CD14-positive monocyte (primary cell): Measurements from ENCODE around the gene ZNF343. TPM values are rescaled to one million over a fixed set of nuclear protein-coding genes. Genes with fewer than 3 reads are reported as not detected.

Experiments used
- DNase-seq, 3 donors: peaks; one replicate each; pipeline ENCODE4 v3.0.0-alpha.2; 2011 to 2022
- H2AFZ ChIP-seq: 2 replicates; pipeline ENCODE4 v1.6.0; 2012; ENCODE audit warnings: mild to moderate bottlenecking, low read depth, low read length, inconsistent platforms; ENCODE audit not compliant: insufficient read depth, poor library complexity, severe bottlenecking
- H3K27ac ChIP-seq, 2 donors: 1 replicate in 1 of 2; 2 replicates in 1 of 2; pipeline ENCODE4 v1.5.1; 2012 to 2013; ENCODE audit warnings: low read length in 2 of 2, control low read depth in 1 of 2, inconsistent platforms in 1 of 2, low read depth in 1 of 2, mild to moderate bottlenecking in 1 of 2
- H3K27me3 ChIP-seq, 2 donors: one replicate each; pipeline versions ENCODE4 v1.6.0 to v1.6.1; 2011 to 2013; ENCODE audit warnings: low read length in 2 of 2; ENCODE audit not compliant: control insufficient read depth in 2 of 2, insufficient read depth in 2 of 2
- H3K36me3 ChIP-seq, 2 donors: replicated peaks in 1 of 2; 1 replicate in 1 of 2; 2 replicates in 1 of 2; pipeline versions ENCODE4 v1.5.1 to v1.6.1; 2012 to 2013; ENCODE audit warnings: low read length in 2 of 2, control low read depth in 1 of 2, inconsistent platforms in 1 of 2, mild to moderate bottlenecking in 1 of 2; ENCODE audit not compliant: insufficient read depth in 2 of 2, control insufficient read depth in 1 of 2
- H3K4me1 ChIP-seq, 2 donors: 1 replicate in 1 of 2; 2 replicates in 1 of 2; pipeline versions ENCODE4 v1.5.1 to v1.6.1; 2012 to 2013; ENCODE audit warnings: low read length in 2 of 2, control low read depth in 1 of 2, inconsistent platforms in 1 of 2, mild to moderate bottlenecking in 1 of 2, moderate library complexity in 1 of 2; ENCODE audit not compliant: insufficient read depth in 2 of 2, control insufficient read depth in 1 of 2
- H3K4me2 ChIP-seq: replicated peaks from 2 replicates; pipeline ENCODE3; 2012; ENCODE audit warnings: low read length, moderate library complexity, mild to moderate bottlenecking; ENCODE audit not compliant: poor library complexity, severe bottlenecking; ENCODE audit errors: extremely low read depth
- H3K4me3 ChIP-seq, 3 experiments: fragments of 200-600 bp in 1 of 3; sonication (generic) in 1 of 3; replicated peaks in 1 of 3; 1 replicate in 2 of 3; 2 replicates in 1 of 3; pipeline ENCODE4 v1.5.1; 2011 to 2013; ENCODE audit warnings: low read length in 3 of 3, mild to moderate bottlenecking in 3 of 3, control low read depth in 2 of 3, low read depth in 2 of 3, inconsistent platforms in 1 of 3, moderate library complexity in 1 of 3
- H3K79me2 ChIP-seq: 2 replicates; pipeline ENCODE4 v1.6.0; 2012; ENCODE audit warnings: mild to moderate bottlenecking, control low read depth, inconsistent platforms, low read length, moderate library complexity; ENCODE audit not compliant: insufficient read depth
- H3K9ac ChIP-seq: 2 replicates; pipeline ENCODE4 v1.6.0; 2017; ENCODE audit warnings: low read length, mild to moderate bottlenecking; ENCODE audit not compliant: insufficient read depth, poor library complexity, severe bottlenecking
- H3K9me3 ChIP-seq, 2 donors: replicated peaks in 1 of 2; 1 replicate in 1 of 2; 2 replicates in 1 of 2; pipeline versions ENCODE4 v1.5.1 to v1.6.1; 2012 to 2013; ENCODE audit warnings: low read length in 2 of 2, control low read depth in 1 of 2; ENCODE audit not compliant: control insufficient read depth in 1 of 2, insufficient read depth in 1 of 2
- H4K20me1 ChIP-seq: 2 replicates; pipeline ENCODE4 v1.6.0; 2012; ENCODE audit warnings: mild to moderate bottlenecking, low read length, control low read depth, moderate library complexity; ENCODE audit not compliant: insufficient read depth
- H3K27ac Mint-ChIP-seq, 7 donors: one replicate each; pipeline ENCODE4 v1.8.0; 2020; ENCODE audit warnings: mild to moderate bottlenecking in 7 of 7, mixed read lengths in 7 of 7, moderate library complexity in 6 of 7, inconsistent platforms in 2 of 7
- H3K27me3 Mint-ChIP-seq, 3 donors: one replicate each; pipeline ENCODE4 v1.8.0; 2021 to 2022; ENCODE audit warnings: low read depth in 3 of 3, mild to moderate bottlenecking in 3 of 3, mixed read lengths in 3 of 3, moderate library complexity in 3 of 3, inconsistent platforms in 1 of 3
- H3K36me3 Mint-ChIP-seq, 2 donors: one replicate each; pipeline ENCODE4 v1.8.0; 2020; ENCODE audit warnings: mixed read lengths in 2 of 2, inconsistent platforms in 1 of 2, mild to moderate bottlenecking in 1 of 2
- H3K4me1 Mint-ChIP-seq: one replicate; pipeline ENCODE4 v1.8.0; 2020; ENCODE audit warnings: mild to moderate bottlenecking, mixed read lengths
- H3K4me3 Mint-ChIP-seq, 2 donors: one replicate each; pipeline ENCODE4 v1.8.0; 2020; ENCODE audit warnings: mild to moderate bottlenecking in 2 of 2, mixed read lengths in 2 of 2, moderate library complexity in 1 of 2
- H3K9me3 Mint-ChIP-seq, 7 donors: one replicate each; pipeline ENCODE4 v1.8.0; 2020 to 2022; ENCODE audit warnings: mixed read lengths in 7 of 7, mild to moderate bottlenecking in 6 of 7, moderate library complexity in 6 of 7, inconsistent platforms in 2 of 7
- CTCF ChIP-seq: fragments of 200-600 bp; IDR thresholded peaks from one replicate; pipeline ENCODE4 v1.8.0; 2022; ENCODE audit warnings: antibody characterized with exemption, mild to moderate bottlenecking
- WGBS: methylation state at CpG from one replicate; pipeline ENCODE4 v1.1.5; 2013; ENCODE audit warnings: missing lambda C conversion rate; ENCODE audit not compliant: insufficient coverage; 5-methylcytosine and 5-hydroxymethylcytosine counted together
- intact Hi-C, 2 donors: fragments of 100-400 bp; cut with micrococcal nuclease; formaldehyde crosslinking; loops; one replicate each; pipeline versions ENCODE4 v1.15.0 to v1.15.1; 2023
- polyA plus RNA-seq, 3 donors: library from polyadenylated mRNA; depleted of rRNA in 1 of 3; unstranded in 2 of 3; stranded (reverse) in 1 of 3; fragments of 300-500 nt in 2 of 3; fragments of >200 nt in 1 of 3; fragmentation: Illumina TruSeq in 2 of 3; gene quantifications; 1 replicate in 2 of 3; 2 replicates in 1 of 3; pipeline ENCODE4 v1.2.3, GENCODE V29; 2012 to 2021

ZNF343 gene
- polyA plus RNA-seq, 3 donors = 1.3 to 6.7 (median 1.3) TPM

DNA sequence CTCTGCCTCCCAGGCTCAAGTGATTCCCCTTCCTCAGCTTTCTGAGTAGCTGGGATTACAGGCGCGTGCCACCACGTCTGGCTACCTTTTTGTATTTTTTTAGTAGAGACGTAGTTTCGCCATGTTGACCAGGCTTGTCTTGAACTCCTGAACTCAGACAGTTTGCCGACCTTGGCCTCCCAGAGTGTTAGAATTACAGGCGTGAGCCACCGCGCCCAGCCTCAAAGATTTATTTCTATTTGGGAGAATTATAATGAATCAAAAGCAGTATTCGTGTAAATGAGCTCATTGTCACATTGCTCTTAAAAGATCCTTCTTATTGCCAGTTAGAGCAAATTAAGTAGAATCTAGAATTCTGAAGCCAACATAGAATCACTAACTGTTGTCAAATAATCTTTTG lies 9.4 kb upstream of the ZNF343 start:
- 89% methylated on average over 9 of the region's 10 CpGs for WGBS
- intact Hi-C loops = no loop called here
- peaks cover 0 to 1% (median 0%) of the 10 kb centered on the region in 7 donors for H3K9me3 Mint-ChIP-seq

DNA sequence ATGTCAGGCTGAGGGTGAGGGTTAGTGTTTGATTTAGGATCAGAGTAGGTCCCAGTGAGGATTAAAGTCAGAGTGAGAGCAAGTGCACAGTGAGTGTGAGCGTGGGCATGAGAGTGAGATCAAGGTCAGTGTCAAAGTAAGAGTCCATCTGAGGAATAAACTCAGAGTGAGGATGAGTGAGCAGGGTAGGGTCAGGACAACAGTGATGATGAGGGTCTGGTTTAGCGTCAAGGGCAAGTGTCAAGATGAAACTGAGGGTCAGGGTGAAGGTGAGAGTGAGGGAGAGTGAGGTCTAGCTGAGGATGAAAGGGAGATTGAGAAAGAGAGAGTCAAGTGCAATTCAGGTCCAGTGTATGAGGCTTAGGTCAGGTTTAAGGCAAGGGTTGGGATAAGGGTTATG lies 7.7 kb upstream of the ZNF343 start:
- Histone ChIP-seq H3K79me2 (no peaks in the 10 kb centered on the region), H3K4me2 (no peak overlapping the region), H4K20me1 (no peaks in the 10 kb centered on the region), H2AFZ (no peak overlapping the region), H3K27me3 (peaks cover 3 to 9% of the 10 kb centered on the region in 2 donors), H3K36me3 (no peaks in the 10 kb centered on the region), H3K9ac (no peak overlapping the region), H3K27ac (no peak overlapping the region), H3K4me1 (peaks cover 5% of the 10 kb centered on the region in 2 donors), H3K9me3 (no peaks in the 10 kb centered on the region), H3K4me3 (no peak overlapping the region)
- Mint-ChIP-seq H3K4me3 (no peak overlapping the region), H3K27ac (no peak overlapping the region), H3K36me3 (no peaks in the 10 kb centered on the region), H3K27me3 (peaks cover 8 to 17% (median 15%) of the 10 kb centered on the region in 3 donors), H3K9me3 (peaks cover 0 to 1% (median 0%) of the 10 kb centered on the region in 7 donors), H3K4me1 (peaks cover 9% of the 10 kb centered on the region)
- 80% methylated on average over 2 of the region's 2 CpGs for WGBS
- DNase-seq = no peak
- TF ChIP-seq CTCF = no peak
- intact Hi-C loops = no loop called here

More for the DNA sequence above, 9.4 kb upstream of the ZNF343 start:
- H3K4me2 ChIP-seq = no peak overlapping the region
- peaks cover 11 to 16% (median 13%) of the 10 kb centered on the region in 3 donors for H3K27me3 Mint-ChIP-seq
- no peaks in the 10 kb centered on the region for H3K9me3 ChIP-seq
- H3K4me3 ChIP-seq = no peak overlapping the region
- no peak for TF ChIP-seq CTCF
- no peak overlapping the region for H3K27ac Mint-ChIP-seq
- H3K79me2 ChIP-seq = no peaks in the 10 kb centered on the region
- H3K27me3 ChIP-seq = peaks cover 3 to 9% of the 10 kb centered on the region in 2 donors
- no peak overlapping the region for H3K27ac ChIP-seq
- H3K9ac ChIP-seq = no peak overlapping the region
- no peak overlapping the region for H2AFZ ChIP-seq
- H3K4me1 Mint-ChIP-seq = peaks cover 12% of the 10 kb centered on the region
- H3K36me3 Mint-ChIP-seq = no peaks in the 10 kb centered on the region
- no peak overlapping the region for H3K4me3 Mint-ChIP-seq
- no peak for DNase-seq
- peaks cover 5% of the 10 kb centered on the region in 2 donors for H3K4me1 ChIP-seq
- no peaks in the 10 kb centered on the region for H4K20me1 ChIP-seq
- H3K36me3 ChIP-seq = no peaks in the 10 kb centered on the region
